ENCODE results near the gene ZMPSTE24.

GRCh38 chr1:40221977-40222772, 35.9 kb upstream of the ZMPSTE24 start:
- TF ChIP-seq REST (IDR thresholded peaks at IDR 0.05; ENCODE audit: borderline replicate concordance) (no peak), CTCF (IDR thresholded peaks at IDR 0.05; ENCODE audit: poor library complexity, severe bottlenecking) (no peak), POLR2AphosphoS5 (IDR thresholded peaks at IDR 0.05) (no peak), MXI1 (conservative IDR thresholded peaks at IDR 0.05; ENCODE audit: poor library complexity, severe bottlenecking) (no peak)

Measured in neural cell (in vitro differentiated cells).